Stimulated activated CD8-positive, alpha-beta memory T cell treated with anti-CD3 and anti-CD28 coated beads, Interleukin-15, amount 100 ng/mL, for 24 hours (primary cell): ENCODE results near the gene LIPA.

Source experiments
- DNase-seq: peaks from one replicate; pipeline ENCODE4 v3.0.0-alpha.2; 2020; ENCODE audit warnings: low read depth

The LIPA gene

GRCh38 chr10:89164920-89165319 lies 86.7 kb downstream of the LIPA start:
- no peak for DNase-seq

GRCh38 chr10:89164080-89164479 lies 87.5 kb downstream of the LIPA start:
- DNase-seq = no peak
